ENCODE data around the gene NOTCH3.

GRCh38 chr19:15212711-15213110, 11.9 kb upstream of the NOTCH3 start:
- TF ChIP-seq, protein P1, sequence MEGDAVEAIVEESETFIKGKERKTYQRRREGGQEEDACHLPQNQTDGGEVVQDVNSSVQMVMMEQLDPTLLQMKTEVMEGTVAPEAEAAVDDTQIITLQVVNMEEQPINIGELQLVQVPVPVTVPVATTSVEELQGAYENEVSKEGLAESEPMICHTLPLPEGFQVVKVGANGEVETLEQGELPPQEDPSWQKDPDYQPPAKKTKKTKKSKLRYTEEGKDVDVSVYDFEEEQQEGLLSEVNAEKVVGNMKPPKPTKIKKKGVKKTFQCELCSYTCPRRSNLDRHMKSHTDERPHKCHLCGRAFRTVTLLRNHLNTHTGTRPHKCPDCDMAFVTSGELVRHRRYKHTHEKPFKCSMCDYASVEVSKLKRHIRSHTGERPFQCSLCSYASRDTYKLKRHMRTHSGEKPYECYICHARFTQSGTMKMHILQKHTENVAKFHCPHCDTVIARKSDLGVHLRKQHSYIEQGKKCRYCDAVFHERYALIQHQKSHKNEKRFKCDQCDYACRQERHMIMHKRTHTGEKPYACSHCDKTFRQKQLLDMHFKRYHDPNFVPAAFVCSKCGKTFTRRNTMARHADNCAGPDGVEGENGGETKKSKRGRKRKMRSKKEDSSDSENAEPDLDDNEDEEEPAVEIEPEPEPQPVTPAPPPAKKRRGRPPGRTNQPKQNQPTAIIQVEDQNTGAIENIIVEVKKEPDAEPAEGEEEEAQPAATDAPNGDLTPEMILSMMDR (conservative IDR thresholded peaks at IDR 0.05 in 1 of 2, IDR thresholded peaks at IDR 0.05 in 1 of 2; ENCODE audit: low read depth in 1 of 2, low read length in 2 of 2) = no peak
- no peak for TF ChIP-seq EZH2 (IDR thresholded peaks at IDR 0.05; ENCODE audit: low read length, missing control alignments)
